OCI-LY1 (cell line): ENCODE data around the gene BDKRB1.

Experiments
- H2AFZ ChIP-seq: fragments of 200-600 bp; sonication (generic), shearing (Covaris generic); 2 replicates; pipeline ENCODE4 v1.6.0; 2014; ENCODE audit warnings: antibody characterized with exemption, mild to moderate bottlenecking, low read length
- H3F3A ChIP-seq: fragments of 200-600 bp; sonication (generic), shearing (Covaris generic); 2 replicates; pipeline ENCODE4 v1.6.0; 2014; ENCODE audit warnings: mild to moderate bottlenecking, antibody characterized with exemption, low read length, moderate library complexity; ENCODE audit not compliant: insufficient read depth
- H3K27ac ChIP-seq: fragments of 200-600 bp; sonication (generic); 2 replicates; pipeline ENCODE4 v1.5.1; 2014; ENCODE audit warnings: low read length, mixed run types, mild to moderate bottlenecking, low read depth; ENCODE audit not compliant: poor library complexity, severe bottlenecking
- H3K27me3 ChIP-seq: fragments of 200-600 bp; sonication (generic); 2 replicates; pipeline ENCODE4 v1.6.0; 2014; ENCODE audit warnings: antibody characterized with exemption, mild to moderate bottlenecking, low read length, moderate library complexity; ENCODE audit not compliant: insufficient read depth
- H3K36me3 ChIP-seq: fragments of 200-600 bp; sonication (generic); 2 replicates; pipeline ENCODE4 v1.6.1; 2014; ENCODE audit warnings: mild to moderate bottlenecking, antibody characterized with exemption, low read length, moderate library complexity, mixed read lengths; ENCODE audit not compliant: insufficient read depth
- H3K4me1 ChIP-seq: fragments of 200-600 bp; sonication (generic); 2 replicates; pipeline ENCODE4 v1.5.1; 2014; ENCODE audit warnings: mild to moderate bottlenecking, low read length, moderate library complexity; ENCODE audit not compliant: insufficient read depth, severe bottlenecking
- H3K4me2 ChIP-seq: fragments of 200-600 bp; sonication (generic), shearing (Covaris generic); 2 replicates; pipeline ENCODE4 v1.6.1; 2014; ENCODE audit warnings: low read length
- H3K4me3 ChIP-seq: fragments of 200-600 bp; sonication (generic); 2 replicates; pipeline ENCODE4 v1.5.1; 2014; ENCODE audit warnings: low read length, low read depth, mild to moderate bottlenecking, mixed read lengths; ENCODE audit not compliant: poor library complexity, severe bottlenecking
- H3K79me2 ChIP-seq: fragments of 200-600 bp; shearing (Covaris generic); 2 replicates; pipeline ENCODE4 v1.6.1; 2016; ENCODE audit warnings: mixed run types, low read length, mixed read lengths; ENCODE audit not compliant: insufficient read depth
- H3K9ac ChIP-seq: fragments of 200-600 bp; sonication (generic), shearing (Covaris generic); 2 replicates; pipeline ENCODE4 v1.6.1; 2014; ENCODE audit warnings: mild to moderate bottlenecking, low read length, mixed read lengths
- H3K9me2 ChIP-seq: fragments of 200-600 bp; sonication (generic), shearing (Covaris generic); 2 replicates; pipeline ENCODE4 v1.6.1; 2014; ENCODE audit warnings: low read depth, mild to moderate bottlenecking, low read length, mixed read lengths
- H3K9me3 ChIP-seq: fragments of 200-600 bp; shearing (Covaris generic); 2 replicates; pipeline ENCODE4 v1.6.1; 2014; ENCODE audit warnings: low read length, mixed read lengths
- H4K20me1 ChIP-seq: fragments of 200-600 bp; sonication (generic), shearing (Covaris generic); 2 replicates; pipeline ENCODE4 v1.6.0; 2016; ENCODE audit warnings: mild to moderate bottlenecking, low read length; ENCODE audit not compliant: insufficient read depth
- EZH2 ChIP-seq: fragments of 200-600 bp; sonication (generic), shearing (Covaris generic); IDR thresholded peaks from 2 replicates; pipeline ENCODE4 v1.8.0; 2017; ENCODE audit warnings: borderline replicate concordance, mixed run types, mild to moderate bottlenecking, antibody characterized with exemption, low read length, moderate library complexity, mixed read lengths
- TF ChIP-seq, protein P1 (sequence below): fragments of 200-600 bp; sonication (generic), shearing (Covaris generic); IDR thresholded peaks from 2 replicates; pipeline ENCODE4 v1.5.1; 2017; ENCODE audit warnings: mild to moderate bottlenecking, antibody characterized with exemption, low read length, moderate library complexity, mixed read lengths

BDKRB1 gene

DNA sequence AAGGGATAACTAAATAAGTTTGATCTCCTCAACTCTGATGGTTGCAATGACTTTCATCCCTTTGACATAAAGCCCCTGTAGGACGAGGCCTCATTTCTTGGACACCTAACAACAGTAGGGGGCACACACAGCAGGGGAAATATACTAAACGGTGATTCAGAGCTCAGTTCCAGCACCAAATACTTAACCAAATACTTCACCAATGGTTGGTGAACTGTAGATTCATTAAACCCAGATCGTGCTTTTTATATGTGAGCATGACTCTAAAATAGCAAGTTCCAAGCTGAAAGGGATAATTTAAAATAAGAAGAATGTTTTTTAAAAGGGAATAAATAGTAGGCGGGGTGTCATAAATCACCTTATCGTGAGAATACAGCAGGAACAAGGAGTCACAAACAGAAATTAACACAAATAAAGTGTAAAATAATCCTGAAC is 53.9 kb downstream of the BDKRB1 start:
- no peak for TF ChIP-seq EZH2
- TF ChIP-seq, protein P1, sequence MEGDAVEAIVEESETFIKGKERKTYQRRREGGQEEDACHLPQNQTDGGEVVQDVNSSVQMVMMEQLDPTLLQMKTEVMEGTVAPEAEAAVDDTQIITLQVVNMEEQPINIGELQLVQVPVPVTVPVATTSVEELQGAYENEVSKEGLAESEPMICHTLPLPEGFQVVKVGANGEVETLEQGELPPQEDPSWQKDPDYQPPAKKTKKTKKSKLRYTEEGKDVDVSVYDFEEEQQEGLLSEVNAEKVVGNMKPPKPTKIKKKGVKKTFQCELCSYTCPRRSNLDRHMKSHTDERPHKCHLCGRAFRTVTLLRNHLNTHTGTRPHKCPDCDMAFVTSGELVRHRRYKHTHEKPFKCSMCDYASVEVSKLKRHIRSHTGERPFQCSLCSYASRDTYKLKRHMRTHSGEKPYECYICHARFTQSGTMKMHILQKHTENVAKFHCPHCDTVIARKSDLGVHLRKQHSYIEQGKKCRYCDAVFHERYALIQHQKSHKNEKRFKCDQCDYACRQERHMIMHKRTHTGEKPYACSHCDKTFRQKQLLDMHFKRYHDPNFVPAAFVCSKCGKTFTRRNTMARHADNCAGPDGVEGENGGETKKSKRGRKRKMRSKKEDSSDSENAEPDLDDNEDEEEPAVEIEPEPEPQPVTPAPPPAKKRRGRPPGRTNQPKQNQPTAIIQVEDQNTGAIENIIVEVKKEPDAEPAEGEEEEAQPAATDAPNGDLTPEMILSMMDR = peak; percentile 45
- H3F3A ChIP-seq = no peaks in the 10 kb centered on the region
- H3K9me3 ChIP-seq = no peaks in the 10 kb centered on the region
- no peak overlapping the region for H3K9ac ChIP-seq
- no peaks in the 10 kb centered on the region for H3K4me1 ChIP-seq
- H3K4me3 ChIP-seq = no peak overlapping the region
- H3K27ac ChIP-seq = no peak overlapping the region
- H3K9me2 ChIP-seq = no peaks in the 10 kb centered on the region
- no peak overlapping the region for H3K4me2 ChIP-seq
- H3K79me2 ChIP-seq = no peaks in the 10 kb centered on the region
- peaks cover 74% of the 10 kb centered on the region for H3K36me3 ChIP-seq
- no peaks in the 10 kb centered on the region for H4K20me1 ChIP-seq
- H2AFZ ChIP-seq = no peak overlapping the region
- no peaks in the 10 kb centered on the region for H3K27me3 ChIP-seq

DNA sequence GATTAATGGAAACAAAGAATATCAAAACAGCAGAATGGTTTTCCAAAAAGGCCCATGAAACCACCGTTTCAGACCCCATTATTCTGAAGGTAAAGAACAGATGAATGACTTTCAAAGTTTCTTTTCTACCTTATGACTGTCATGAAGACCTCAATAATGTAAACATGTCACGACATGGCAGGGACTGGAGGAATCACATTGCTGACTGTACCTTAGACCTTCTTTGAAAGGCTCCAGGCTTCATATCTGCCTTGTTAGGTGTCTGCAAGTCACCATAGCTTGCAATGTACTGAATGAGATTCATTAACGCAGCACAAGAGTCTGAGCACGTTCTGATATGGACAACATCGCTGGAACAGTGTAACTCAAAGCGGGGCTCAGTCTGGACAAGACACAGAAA is 54.9 kb downstream of the BDKRB1 start:
- Histone ChIP-seq H3K79me2 (no peaks in the 10 kb centered on the region), H3K9me2 (no peaks in the 10 kb centered on the region), H3K27ac (no peak overlapping the region), H3K4me3 (no peak overlapping the region), H4K20me1 (no peaks in the 10 kb centered on the region), H3K27me3 (no peaks in the 10 kb centered on the region), H3K4me2 (no peak overlapping the region), H3K36me3 (peaks cover 79% of the 10 kb centered on the region), H3K9me3 (no peaks in the 10 kb centered on the region), H3K4me1 (no peaks in the 10 kb centered on the region), H3K9ac (no peak overlapping the region), H3F3A (no peaks in the 10 kb centered on the region), H2AFZ (no peak overlapping the region)
- no peak for TF ChIP-seq EZH2
- TF ChIP-seq, protein P1 = no peak
